Astrocyte (in vitro differentiated cells and primary cell): ENCODE measurements around the gene TBC1D19.

Experiments
- CTCF ChIP-seq: IDR thresholded peaks from 2 replicates; pipeline ENCODE4 v1.5.1; 2011; ENCODE audit warnings: low read depth, mild to moderate bottlenecking, inconsistent platforms, low read length, moderate library complexity; ENCODE audit not compliant: insufficient read depth
- EZH2 ChIP-seq: IDR thresholded peaks from 2 replicates; pipeline ENCODE4 v1.6.1; 2012; ENCODE audit warnings: mild to moderate bottlenecking, low read length, inconsistent platforms; ENCODE audit not compliant: insufficient read depth

- TF ChIP-seq CTCF (no peak), EZH2 (no peak)
Measured at GRCh38 chr4:26611885-26612284, 28.0 kb downstream of the TBC1D19 start.
